Panc1 (cell line): Measurements from ENCODE around the gene NCAM1.

Experiments
- CTCF ChIP-seq: fragments of 450-650 bp; IDR thresholded peaks from 2 replicates; pipeline ENCODE4 v1.5.1; 2017; ENCODE audit warnings: mild to moderate bottlenecking
- POLR2AphosphoS5 ChIP-seq: IDR thresholded peaks from 2 replicates; pipeline ENCODE4 v1.6.1; 2012; ENCODE audit warnings: mild to moderate bottlenecking, low read depth, low read length, moderate library complexity
- REST ChIP-seq, 2 experiments: IDR thresholded peaks; 2 replicates each; pipeline ENCODE4 v1.6.1; 2011 to 2012; ENCODE audit warnings: low read depth in 2 of 2, control low read depth in 1 of 2, low read length in 1 of 2, mild to moderate bottlenecking in 1 of 2, moderate library complexity in 1 of 2; ENCODE audit not compliant: insufficient read depth in 1 of 2
- SIN3A ChIP-seq: IDR thresholded peaks from 2 replicates; pipeline ENCODE4 v1.6.1; 2012; ENCODE audit warnings: low read depth, mild to moderate bottlenecking, low read length, moderate library complexity, borderline replicate concordance; ENCODE audit not compliant: insufficient read depth
- TCF7L2 ChIP-seq: IDR thresholded peaks from 2 replicates; pipeline ENCODE4 v1.6.1; 2011; ENCODE audit warnings: mild to moderate bottlenecking, low read depth, low read length, inconsistent platforms

GRCh38 chr11:113138731-113139130 is 177.5 kb downstream of the NCAM1 start:
- TF ChIP-seq CTCF (no peak), POLR2AphosphoS5 (no peak), SIN3A (no peak), TCF7L2 (no peak), REST (IDR thresholded peaks at IDR 0.05; ENCODE audit: insufficient read depth in 1 of 2, low read depth in 2 of 2, low read length in 1 of 2) (no peak)
